ENCODE measurements around the gene AUTS2.

DNA sequence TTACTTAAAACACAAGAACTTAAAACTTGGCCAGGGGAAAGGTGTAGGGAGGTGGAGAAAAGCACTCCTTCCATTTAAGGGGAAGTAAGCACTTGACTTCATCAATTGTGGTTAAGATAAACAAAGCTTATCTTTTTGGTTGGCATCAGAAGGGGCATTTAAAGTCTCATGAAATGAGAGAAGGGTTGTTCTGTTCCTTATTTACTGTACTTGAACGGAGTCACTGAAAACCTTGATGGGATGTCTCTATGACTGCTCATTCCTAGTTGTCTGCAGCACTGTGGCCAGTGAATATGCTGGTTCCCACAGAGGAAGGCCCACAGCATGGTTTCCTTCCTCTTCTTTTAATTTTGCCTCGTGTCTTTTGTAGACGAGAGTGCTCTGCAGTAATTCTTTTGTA, 229.3 kb downstream of the AUTS2 start:
- TF ChIP-seq GABPB1 (CRISPR knock-in tag; IDR thresholded peaks at IDR 0.05) (no peak), PREB (CRISPR knock-in tag; IDR thresholded peaks at IDR 0.05; ENCODE audit: borderline replicate concordance) (no peak), AFF4 (CRISPR knock-in tag; IDR thresholded peaks at IDR 0.05; ENCODE audit: borderline replicate concordance) (no peak), NFATC4 (CRISPR knock-in tag; IDR thresholded peaks at IDR 0.05) (no peak), CTCF (IDR thresholded peaks at IDR 0.05) (no peak)
